HepG2 (cell line): ENCODE results near the gene ACVR1B. TPM values are rescaled to one million over a fixed set of nuclear protein-coding genes. Genes with fewer than 3 reads are reported as not detected.

Experiments
- ATAC-seq: fragments of 200-7000 bp; cut with Tn5 transposase; 3 replicates; pipeline ENCODE4 v1.9.1; 2020; ENCODE audit warnings: mild to moderate bottlenecking, moderate library complexity
- BruUV-seq: library from RNA; stranded (reverse); fragments of 400-500 nt; replicated peaks from 2 replicates; lab custom pipeline; 2021; lab: Mats Ljungman, UMichigan
- CTCF ChIA-PET: fragments of 300-600 bp; formaldehyde crosslinking; extraction: SDS; loops from one replicate; lab custom pipeline; 2021; ENCODE audit warnings: low total read pairs, inconsistent platforms, low intra/inter-chr PET ratio; lab: Yijun Ruan, JAX
- POLR2A ChIA-PET: fragments of 350-600 bp; sonication (Branson Sonifier 250); formaldehyde crosslinking; loops from one replicate; lab custom pipeline; 2020; ENCODE audit warnings: antibody characterized with exemption, inconsistent platforms; lab: Yijun Ruan, JAX
- DNase-seq: peaks from one replicate; pipeline ENCODE4 v3.0.0-alpha.2; 2015; ENCODE audit warnings: low spot score
- FAIRE-seq: peaks from 3 replicates; lab custom pipeline; 2011; peaks lifted over from hg19 to GRCh38; lab: Jason Lieb, UNC
- H2AFZ ChIP-seq: one replicate; pipeline ENCODE4 v1.6.1; 2011; ENCODE audit warnings: low read length, inconsistent platforms
- H3K27ac ChIP-seq: fragments of 300-600 bp; 3 replicates; pipeline ENCODE4 v1.8.0; 2011; ENCODE audit warnings: mixed run types, mild to moderate bottlenecking, mixed read lengths, low read length, inconsistent platforms; ENCODE audit not compliant: insufficient read depth; ENCODE audit errors: extremely low read length
- H3K27me3 ChIP-seq, 2 experiments: fragments of 200-600 bp in 1 of 2; 2 replicates in 1 of 2; 3 replicates in 1 of 2; pipeline versions ENCODE4 v1.6.0 to v1.8.0; 2011; ENCODE audit warnings: low read length in 2 of 2, mild to moderate bottlenecking in 2 of 2, moderate library complexity in 2 of 2, inconsistent platforms in 1 of 2; ENCODE audit not compliant: insufficient read depth in 2 of 2, control insufficient read depth in 1 of 2
- H3K36me3 ChIP-seq, 2 experiments: fragments of 200-600 bp in 1 of 2; replicated peaks in 1 of 2; 2 replicates in 1 of 2; 3 replicates in 1 of 2; pipeline versions ENCODE4 v1.5.1 to v1.8.0; 2011; ENCODE audit warnings: low read length in 2 of 2, inconsistent platforms in 1 of 2; ENCODE audit not compliant: insufficient read depth in 2 of 2, control insufficient read depth in 1 of 2
- H3K4me1 ChIP-seq: 2 replicates; pipeline ENCODE4 v1.5.1; 2012; ENCODE audit warnings: low read length, inconsistent platforms; ENCODE audit not compliant: insufficient read depth
- H3K4me2 ChIP-seq: 2 replicates; pipeline ENCODE4 v1.6.0; 2011; ENCODE audit warnings: low read depth, low read length, inconsistent platforms
- H3K4me3 ChIP-seq, 3 experiments: fragments of 200-600 bp in 1 of 3; sonication (generic), shearing (Covaris generic) in 1 of 3; replicated peaks in 1 of 3; 2 replicates each; pipeline ENCODE4 v1.5.1; 2011 to 2016; ENCODE audit warnings: low read length in 3 of 3, inconsistent platforms in 2 of 3, low read depth in 2 of 3, mild to moderate bottlenecking in 2 of 3, control low read depth in 1 of 3, mixed read lengths in 1 of 3; ENCODE audit not compliant: insufficient read depth in 1 of 3
- H3K79me2 ChIP-seq: one replicate; pipeline ENCODE4 v1.6.1; 2011; ENCODE audit warnings: low read length, inconsistent platforms; ENCODE audit not compliant: insufficient read depth
- H3K9ac ChIP-seq: 2 replicates; pipeline ENCODE4 v1.6.0; 2011; ENCODE audit warnings: mild to moderate bottlenecking, low read depth, low read length, inconsistent platforms; ENCODE audit not compliant: insufficient read depth
- H3K9me3 ChIP-seq: 2 replicates; pipeline ENCODE4 v1.5.1; 2012; ENCODE audit warnings: mild to moderate bottlenecking, low read length
- H4K20me1 ChIP-seq: 2 replicates; pipeline ENCODE4 v1.6.0; 2011; ENCODE audit warnings: inconsistent platforms, mild to moderate bottlenecking, low read length, moderate library complexity; ENCODE audit not compliant: insufficient read depth
- BATF2 ChIP-seq: sonication (generic); formaldehyde crosslinking; IDR thresholded peaks from 2 replicates; pipeline ENCODE4 v1.8.0; 2022; ENCODE audit warnings: mild to moderate bottlenecking, missing genetic modification reagents, moderate library complexity
- ETV6 ChIP-seq: sonication (generic); formaldehyde crosslinking; conservative IDR thresholded peaks from 2 replicates; pipeline ENCODE4 v1.4.0; 2020; ENCODE audit warnings: missing genetic modification reagents
- FOXK1 ChIP-seq: sonication (generic); formaldehyde crosslinking; IDR thresholded peaks from 2 replicates; pipeline ENCODE4 v1.4.0; 2020; ENCODE audit warnings: low read depth, missing genetic modification reagents, borderline replicate concordance
- MATR3 ChIP-seq: sonication (generic); formaldehyde crosslinking; IDR thresholded peaks from 2 replicates; pipeline ENCODE4 v1.4.0; 2020; ENCODE audit warnings: missing genetic modification reagents
- NFIB ChIP-seq: sonication (generic); formaldehyde crosslinking; IDR thresholded peaks from 2 replicates; pipeline ENCODE4 v1.9.0; 2021; ENCODE audit warnings: missing genetic modification reagents, mild to moderate bottlenecking, borderline replicate concordance
- RBM22 ChIP-seq: fragments of 200-400 bp; formaldehyde crosslinking; optimal IDR thresholded peaks from 2 replicates; pipeline ENCODE3; 2017; ENCODE audit warnings: mild to moderate bottlenecking, low read length, moderate library complexity
- REST ChIP-seq, 2 experiments: IDR thresholded peaks; 2 replicates each; pipeline ENCODE4 v1.6.1; 2011 to 2012; ENCODE audit warnings: low read length in 2 of 2, borderline replicate concordance in 1 of 2, low read depth in 1 of 2, mild to moderate bottlenecking in 1 of 2, moderate library complexity in 1 of 2
- SRSF4 ChIP-seq: fragments of 200-400 bp; formaldehyde crosslinking; IDR thresholded peaks from one replicate; pipeline ENCODE4 v1.6.1; 2018; ENCODE audit warnings: mild to moderate bottlenecking, low read depth, low read length, moderate library complexity; ENCODE audit not compliant: poor library complexity, severe bottlenecking
- ZBTB3 ChIP-seq: sonication (generic); formaldehyde crosslinking; IDR thresholded peaks from 2 replicates; pipeline ENCODE4 v1.4.0; 2020; ENCODE audit warnings: low read depth, mild to moderate bottlenecking, moderate library complexity, missing genetic modification reagents, borderline replicate concordance
- ZMYM3 ChIP-seq: sonication (generic); formaldehyde crosslinking; IDR thresholded peaks from 2 replicates; pipeline ENCODE4 v1.5.1; 2020; ENCODE audit warnings: mild to moderate bottlenecking, missing genetic modification reagents
- WGBS: methylation state at CpG from one replicate; pipeline ENCODE4 v1.1.6; 2017; ENCODE audit warnings: low lambda C conversion rate; 5-methylcytosine and 5-hydroxymethylcytosine counted together
- in situ Hi-C: cut with HindIII; loops from 2 replicates; pipeline ENCODE4 v1.10.0; 2017; ENCODE audit warnings: low pct_unique_long_range_greater_than_20kb; ENCODE audit not compliant: extremely low pct_ligation_motif_present
- intact Hi-C: fragments of 100-400 bp; cut with micrococcal nuclease; formaldehyde crosslinking; loops from one replicate; pipeline ENCODE4 v1.10.0; 2022; ENCODE audit not compliant: unreplicated experiment
- polyA plus RNA-seq, 8 experiments: library from polyadenylated mRNA; depleted of rRNA in 3 of 8; stranded (reverse) in 7 of 8; unstranded in 1 of 8; fragments of >200 nt; fragmentation: Illumina TruSeq in 4 of 8; extraction: Trizol in 4 of 8; gene quantifications; 2 replicates each; pipeline versions ENCODE4 v1.2.1 to v1.2.3, GENCODE V29; 2011 to 2016; ENCODE audit warnings: low read depth in 4 of 8, missing spikeins in 1 of 8, mixed read lengths in 1 of 8; ENCODE audit not compliant: insufficient read depth in 1 of 8
- total RNA-seq, 5 experiments: library from RNA; depleted of rRNA; stranded (reverse); fragments of >200 nt; fragmentation: Illumina TruSeq; extraction: Trizol; gene quantifications; 2 replicates each; pipeline ENCODE4 v1.2.3, GENCODE V29; 2016; ENCODE audit warnings: low read depth in 1 of 5

ACVR1B gene
- total and polyA plus RNA-seq, 2 of the 13 experiments (the other 11 are each of a cell fraction or from before 2014, with no cell fraction given), result 8.9 to 12.1 TPM

- no peak for TF ChIP-seq BATF2 (CRISPR knock-in tag)
- TF ChIP-seq ZBTB3 (CRISPR knock-in tag), result no peak
- TF ChIP-seq SRSF4, result no peak
- TF ChIP-seq ETV6, result no peak
- no peak for TF ChIP-seq RBM22
- TF ChIP-seq REST (IDR thresholded peaks at IDR 0.05; ENCODE audit: borderline replicate concordance in 1 of 2, low read depth in 1 of 2, low read length in 2 of 2), result no peak
These were observed 34.4 kb upstream of the ACVR1B start (continued) for GRCh38 chr12:51917041-51917590.

GRCh38 chr12:51917746-51918453, 33.6 kb upstream of the ACVR1B start:
- peak; percentile 55; the same call in 2 of the 3 replicates for ATAC-seq
- ChIA-PET CTCF (no interaction called here), POLR2A (no interaction called here)
- in situ Hi-C loops (no loop called here), intact Hi-C loops (no loop called here)
- H3K79me2 ChIP-seq, result no peaks in the 10 kb centered on the region
- no peaks in the 10 kb centered on the region for H4K20me1 ChIP-seq
- peak overlapping the region; percentile 1; the same call in 1 of the 2 replicates for H3K4me2 ChIP-seq
- DNase-seq, result no peak
- no peaks in the 10 kb centered on the region for H3K36me3 ChIP-seq
- no peak for TF ChIP-seq SRSF4
- TF ChIP-seq FOXK1, result no peak
- no peak for TF ChIP-seq ZMYM3 (CRISPR knock-in tag)
- no peak for TF ChIP-seq MATR3 (CRISPR knock-in tag)
- TF ChIP-seq NFIB (CRISPR knock-in tag), result no peak
- FAIRE-seq, result no peak
- peaks cover 1 to 17% of the 10 kb centered on the region in 2 experiments; a peak in 3 of 5 replicates for H3K27me3 ChIP-seq
- H3K4me1 ChIP-seq, result peaks cover 29% of the 10 kb centered on the region
- H3K9ac ChIP-seq, result no peak overlapping the region
- no peak overlapping the region for H3K4me3 ChIP-seq
- H2AFZ ChIP-seq, result no peak overlapping the region
- H3K27ac ChIP-seq, result no peak overlapping the region
- WGBS, result 29% methylated on average over 10 of the region's 16 CpGs
- BruUV-seq, result no TSS peak
- H3K9me3 ChIP-seq, result no peaks in the 10 kb centered on the region
